GM18511 (cell line): ENCODE results near the gene CD48.
"Not testable (repeated sequence)": the region's sequence is repeated elsewhere in the genome, so short reads cannot be mapped to it uniquely, and the experiment has no call there.

Experiments
- ATAC-seq: cut with Tn5 transposase; IDR thresholded peaks from one replicate; pipeline ENCODE4 v1.9.1; 2021; ENCODE audit warnings: mild to moderate bottlenecking, moderate library complexity; ENCODE audit not compliant: unreplicated experiment

The CD48 gene

GRCh38 chr1:160716013-160716412 is 4.4 kb upstream of the CD48 start:
- no peak for ATAC-seq

- not testable (repeated sequence) for ATAC-seq
Measured at GRCh38 chr1:160714034-160714648, 2.5 kb upstream of the CD48 start.

GRCh38 chr1:160713161-160713560 is 1.5 kb upstream of the CD48 start:
- no peak for ATAC-seq

- ATAC-seq: peak; percentile 54
Measured at GRCh38 chr1:160712525-160713080, 981 bp upstream of the CD48 start.

GRCh38 chr1:160711276-160711601 is 383 bp downstream of the CD48 start:
- no peak for ATAC-seq

- ATAC-seq: no peak
Measured at GRCh38 chr1:160710517-160711252, 937 bp downstream of the CD48 start.

- no peak for ATAC-seq
Measured at GRCh38 chr1:160709715-160710114, 1.9 kb downstream of the CD48 start.

GRCh38 chr1:160708801-160709200 is 2.8 kb downstream of the CD48 start:
- ATAC-seq: peak; percentile 41

- ATAC-seq: no peak
Measured at GRCh38 chr1:160708118-160708517, 3.5 kb downstream of the CD48 start.

GRCh38 chr1:160707236-160708064 is 4.2 kb downstream of the CD48 start:
- no peak for ATAC-seq

- no peak for ATAC-seq
Measured at GRCh38 chr1:160706526-160707235, 4.9 kb downstream of the CD48 start.

GRCh38 chr1:160705742-160706141 is 5.9 kb downstream of the CD48 start:
- no peak for ATAC-seq

- ATAC-seq: not testable (repeated sequence)
Measured at GRCh38 chr1:160705212-160705621, 6.4 kb downstream of the CD48 start.

GRCh38 chr1:160704250-160704649 is 7.4 kb downstream of the CD48 start:
- ATAC-seq: no peak

GRCh38 chr1:160702100-160702499 is 9.5 kb downstream of the CD48 start:
- ATAC-seq: no peak

GRCh38 chr1:160692390-160692789 is 19.2 kb downstream of the CD48 start:
- not testable (repeated sequence) for ATAC-seq

GRCh38 chr1:160685266-160685665 is 26.4 kb downstream of the CD48 start:
- ATAC-seq: no peak

- ATAC-seq: no peak
Measured at GRCh38 chr1:160682983-160683865, 28.4 kb downstream of the CD48 start.

GRCh38 chr1:160681891-160682140 is 29.8 kb downstream of the CD48 start:
- no peak for ATAC-seq
